GM19351 (cell line): ENCODE data around the gene DHRS3.

Source experiments
- ATAC-seq: cut with Tn5 transposase; IDR thresholded peaks from one replicate; pipeline ENCODE4 v1.9.1; 2021; ENCODE audit warnings: mild to moderate bottlenecking, moderate library complexity; ENCODE audit not compliant: unreplicated experiment

DHRS3 gene

DNA sequence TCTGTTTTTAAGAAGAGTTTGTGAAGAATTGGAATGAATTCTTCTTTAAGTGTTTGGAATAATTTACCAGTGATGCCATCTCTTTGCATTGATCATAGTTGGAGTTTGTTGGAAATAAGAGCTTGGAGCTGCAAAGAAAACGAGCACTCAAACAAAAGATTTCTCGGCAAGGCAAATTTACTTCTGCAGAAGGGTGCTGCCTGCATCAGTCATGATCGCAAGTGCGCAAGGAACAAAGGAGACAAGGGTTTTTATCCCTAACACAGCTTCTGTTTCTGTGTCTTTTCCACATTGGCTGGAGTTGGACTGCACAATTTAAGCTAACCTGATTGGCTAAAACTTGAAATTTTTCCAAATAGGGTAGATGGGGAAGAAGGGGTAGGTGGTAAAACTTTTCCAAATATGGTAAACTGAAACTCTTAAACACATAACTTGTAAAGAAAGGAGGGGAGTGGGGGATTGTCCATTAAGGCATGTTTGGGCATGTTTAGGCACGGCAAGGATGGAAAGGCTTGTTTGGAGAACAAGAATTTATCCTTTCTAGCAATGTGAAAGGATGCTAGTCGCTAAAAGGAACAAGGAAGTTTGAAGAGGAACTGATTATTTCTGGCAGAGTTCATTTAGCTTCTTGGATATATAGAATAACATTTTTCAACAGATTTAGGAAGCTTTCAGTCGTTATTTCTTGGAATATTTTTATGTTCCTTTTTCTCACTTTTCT is 22.4 kb upstream of the DHRS3 start:
- no peak for ATAC-seq

DNA sequence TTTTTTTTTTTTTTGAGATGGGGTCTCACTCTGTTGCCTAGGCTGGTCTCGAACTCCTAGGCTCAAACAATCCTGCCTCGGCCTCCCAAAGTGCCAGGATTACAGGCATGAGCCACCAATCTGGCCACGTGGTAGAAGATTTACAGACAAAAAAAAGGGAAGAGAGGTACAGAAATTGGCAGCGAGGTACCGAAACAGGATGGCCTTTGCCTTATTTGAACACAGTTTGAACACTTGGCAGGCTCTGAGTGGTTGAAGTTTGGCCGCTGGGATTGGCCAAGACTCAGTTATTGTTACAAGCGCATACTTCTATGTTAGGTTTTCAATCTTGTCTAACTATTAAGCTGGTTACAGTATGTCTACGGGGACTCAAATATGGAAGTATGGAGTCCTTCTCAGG is 19.7 kb upstream of the DHRS3 start:
- ATAC-seq = no peak

DNA sequence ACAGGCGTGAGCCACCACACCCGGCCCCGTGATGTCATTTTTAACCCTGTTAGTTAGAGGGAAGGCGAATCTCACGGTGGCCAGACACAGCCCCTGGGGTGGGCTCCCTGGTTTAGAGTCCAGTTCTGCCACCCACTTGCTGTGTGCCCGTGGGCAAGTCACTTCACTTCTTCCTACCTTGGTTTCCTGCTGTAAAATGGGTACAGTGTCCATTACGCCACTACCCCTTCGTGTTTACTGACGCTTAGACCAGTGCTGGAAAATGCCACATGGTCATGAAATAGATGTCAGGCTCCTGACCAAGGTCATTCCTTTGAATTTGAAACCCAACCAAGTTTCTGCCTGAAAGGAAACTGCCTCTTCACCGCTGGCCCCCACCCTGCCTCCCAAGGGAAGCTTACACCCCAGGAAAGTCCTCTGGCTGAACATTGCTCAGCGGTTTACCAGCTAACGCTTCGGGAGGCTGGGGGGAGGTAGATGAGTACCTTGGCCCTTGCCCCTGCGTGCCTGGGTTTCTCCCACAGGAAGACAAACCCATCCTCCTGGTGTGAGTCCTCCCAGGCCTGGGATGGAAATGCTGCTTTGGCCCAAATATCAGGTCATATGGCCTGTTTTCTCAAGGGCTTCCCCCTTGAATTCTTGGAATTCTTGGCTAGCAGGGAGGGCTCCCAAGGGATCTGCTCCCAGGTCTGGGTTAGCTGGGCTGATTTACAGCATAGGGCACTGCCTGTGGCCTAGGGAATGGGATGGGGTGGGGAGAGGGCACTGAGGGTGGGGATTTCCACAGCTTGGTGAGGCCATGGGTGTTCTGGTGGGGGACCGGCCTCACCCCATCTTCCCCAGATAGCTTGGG is 18.3 kb upstream of the DHRS3 start:
- no peak for ATAC-seq

DNA sequence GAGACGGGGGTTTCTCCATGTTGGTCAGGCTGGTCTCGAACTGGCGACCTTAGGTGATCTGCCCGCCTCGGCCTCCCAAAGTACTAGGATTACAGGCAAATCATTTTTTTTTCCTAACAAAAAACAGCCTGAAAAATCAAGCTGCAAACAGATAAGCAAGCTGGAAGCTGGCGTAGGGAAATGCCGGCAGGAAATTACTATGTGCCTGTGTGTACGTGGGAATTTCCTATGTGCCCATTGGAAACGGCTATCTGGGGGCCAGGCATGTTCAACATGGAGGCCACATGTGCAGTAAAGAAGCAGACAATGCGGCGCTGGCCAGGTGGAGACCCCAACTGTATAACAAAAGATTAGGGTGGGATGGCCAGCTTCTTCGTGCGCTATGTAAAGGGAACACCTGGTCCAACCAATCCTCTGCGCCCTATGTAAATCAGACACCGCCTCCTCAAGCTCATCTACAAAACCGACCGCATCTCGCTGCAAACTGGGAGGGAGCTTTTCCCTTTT is 16.7 kb upstream of the DHRS3 start:
- ATAC-seq = no peak

DNA sequence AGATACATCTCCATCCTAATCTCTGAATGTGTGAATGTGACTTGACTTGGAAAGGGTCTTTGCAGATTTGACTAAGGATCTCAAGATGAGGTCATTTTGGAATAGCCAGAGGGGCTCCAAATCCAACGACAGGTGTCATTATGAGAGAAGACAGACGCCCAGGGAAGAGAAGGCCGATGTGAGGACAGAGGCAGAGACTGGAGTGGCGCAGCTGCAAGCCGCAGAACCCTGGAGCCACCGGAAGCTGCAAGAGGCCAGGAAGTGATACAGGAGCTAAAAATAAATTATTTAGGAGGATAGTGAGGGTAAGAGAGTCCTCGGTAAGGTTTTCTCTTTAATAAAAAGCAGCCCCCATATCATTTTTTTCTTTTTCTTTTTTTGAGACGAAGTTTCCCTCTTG is 16.1 kb upstream of the DHRS3 start:
- no peak for ATAC-seq

DNA sequence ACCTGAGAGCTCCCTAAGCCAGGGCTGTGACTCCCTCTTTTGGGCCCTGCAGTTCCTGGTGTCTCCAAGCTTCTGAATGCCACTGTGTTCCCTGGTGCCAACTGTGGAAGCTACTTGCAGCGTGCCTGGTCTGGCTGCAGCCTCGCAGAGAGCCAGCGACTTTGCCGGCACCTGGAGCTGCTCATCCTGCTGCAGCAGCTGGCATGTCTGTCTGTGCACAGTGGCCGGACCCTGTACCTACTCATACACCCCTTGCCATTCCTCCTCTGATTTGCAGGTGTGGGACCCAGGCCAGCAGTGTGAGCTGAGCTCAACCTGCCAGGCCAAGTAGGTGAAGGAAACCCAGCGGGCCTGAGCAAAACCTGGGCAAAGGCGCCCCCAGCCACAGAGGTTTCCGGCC is 13.6 kb upstream of the DHRS3 start:
- ATAC-seq = no peak

DNA sequence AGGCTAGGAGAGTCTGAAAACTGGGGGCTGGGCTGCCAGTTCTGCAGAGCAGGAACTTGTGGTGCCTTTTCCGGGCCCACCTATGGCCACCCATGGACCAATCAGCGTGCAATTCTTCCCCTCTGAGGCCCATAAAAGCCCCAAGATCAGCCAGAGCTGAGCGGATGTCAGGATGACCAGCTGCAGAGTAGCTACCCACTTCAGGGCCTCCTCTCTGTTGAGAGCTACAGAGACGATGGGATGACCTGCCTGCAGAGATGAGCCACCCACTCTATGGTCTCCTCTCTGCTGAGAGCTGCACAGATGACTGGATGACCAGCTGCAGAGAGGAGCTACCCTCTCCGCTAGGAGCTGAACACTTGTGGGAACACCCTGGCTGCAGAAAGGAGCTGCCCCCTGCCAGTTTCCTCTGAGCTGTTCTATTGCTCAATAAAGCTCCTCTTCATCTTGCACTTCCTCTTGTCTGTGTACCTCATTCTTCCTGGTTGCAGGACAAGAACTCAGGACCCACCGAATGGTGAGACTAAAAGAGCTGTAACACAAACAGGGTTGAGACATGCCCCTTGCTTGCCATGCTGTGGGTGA is 13.0 kb upstream of the DHRS3 start:
- no peak for ATAC-seq

DNA sequence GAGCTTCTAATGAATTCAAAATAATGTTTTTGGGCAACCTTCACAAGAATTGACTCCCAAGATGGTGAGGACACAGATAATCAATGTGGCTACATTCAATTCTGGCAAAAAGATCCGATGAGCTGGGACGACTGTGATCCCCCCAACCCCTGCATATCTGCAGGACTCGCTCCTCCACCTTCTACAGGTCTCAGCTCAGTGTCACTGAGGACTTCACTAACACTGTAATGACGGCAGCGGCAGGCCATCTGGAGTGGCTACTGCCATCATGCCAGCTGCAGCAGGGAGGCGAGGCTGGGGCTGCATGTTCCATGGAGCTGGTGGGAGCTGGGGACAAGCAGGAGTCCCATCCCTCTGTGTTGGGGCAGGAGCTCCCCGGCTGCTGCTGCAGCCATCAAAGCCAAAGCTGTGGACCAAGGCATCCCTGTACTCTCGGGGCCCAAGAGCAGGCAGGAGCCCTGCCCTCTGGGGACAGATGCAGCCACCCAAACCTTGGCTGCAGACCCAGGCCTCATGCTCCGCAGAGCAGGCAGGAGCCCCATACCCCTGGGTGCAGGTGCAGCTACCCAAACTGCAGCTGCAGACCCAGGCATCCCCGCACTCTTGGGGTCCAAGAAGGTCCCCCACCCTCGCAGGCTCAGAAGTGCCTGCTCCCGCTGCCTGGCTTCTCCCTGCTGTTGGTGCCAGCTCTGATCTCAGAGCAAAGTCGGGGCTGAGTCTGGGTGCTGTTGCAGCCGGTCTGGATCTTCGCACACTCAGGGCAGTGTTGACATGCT is 12.2 kb upstream of the DHRS3 start:
- ATAC-seq = no peak

DNA sequence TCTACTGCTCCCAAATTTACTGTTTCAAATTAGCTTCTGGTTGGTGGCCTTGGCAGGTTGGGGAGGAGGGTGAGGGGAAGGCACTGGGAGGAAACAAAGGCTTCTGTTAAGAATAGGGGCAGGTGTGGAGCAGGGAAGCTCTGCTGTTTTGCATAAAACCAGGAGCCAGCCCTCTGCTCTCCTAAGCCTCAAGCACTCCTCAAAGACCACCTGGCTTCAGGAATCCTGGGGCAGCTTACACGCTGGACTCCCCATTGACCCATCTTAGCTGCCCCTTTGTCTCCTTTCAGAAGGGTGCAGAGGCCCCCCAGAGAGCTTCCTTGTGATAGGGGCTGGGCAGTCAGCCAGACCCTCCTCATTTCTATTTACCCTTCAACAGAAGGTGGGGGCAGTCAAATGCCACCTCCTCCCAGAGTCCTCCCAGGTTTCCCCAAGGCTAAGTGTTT is 11.5 kb upstream of the DHRS3 start:
- no peak for ATAC-seq

DNA sequence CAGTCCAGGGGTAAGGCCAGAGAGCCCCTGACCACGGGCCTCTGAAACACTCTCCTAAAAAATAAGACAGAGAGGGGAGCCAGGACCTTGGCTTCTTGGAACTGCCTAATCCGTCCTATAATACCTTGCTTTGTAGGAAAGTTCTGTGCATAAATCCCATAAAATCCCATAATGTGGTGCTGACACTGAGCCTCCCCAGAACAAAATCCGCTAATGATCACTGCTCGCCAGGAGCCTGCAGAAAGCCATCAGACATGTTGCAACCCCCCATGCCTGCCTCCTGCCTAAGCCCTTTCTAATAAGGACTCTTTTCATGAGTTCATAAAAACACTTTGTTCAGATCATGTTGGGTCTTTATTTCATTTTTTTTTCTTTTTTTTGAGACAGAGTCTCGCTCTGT is 9.3 kb upstream of the DHRS3 start:
- ATAC-seq = no peak

DNA sequence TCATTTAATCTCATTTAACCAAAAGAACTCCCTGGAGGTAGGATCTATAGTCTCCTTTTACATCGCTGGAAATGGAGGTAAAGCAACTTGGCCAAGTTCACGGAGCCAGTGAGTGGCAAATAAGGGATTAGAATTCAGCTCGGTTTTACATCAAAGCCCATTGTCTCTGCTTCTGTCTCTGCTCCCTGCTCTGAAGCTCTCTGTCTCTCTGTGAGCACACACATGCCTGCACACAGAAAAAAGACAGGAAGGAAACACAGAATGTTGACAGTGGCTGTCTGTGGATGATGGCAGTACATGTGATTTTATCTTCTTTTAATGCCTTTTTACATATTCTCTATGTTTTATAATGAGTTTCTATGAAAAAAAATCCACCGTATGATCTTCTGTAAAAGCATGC is 8.9 kb upstream of the DHRS3 start:
- ATAC-seq = no peak

DNA sequence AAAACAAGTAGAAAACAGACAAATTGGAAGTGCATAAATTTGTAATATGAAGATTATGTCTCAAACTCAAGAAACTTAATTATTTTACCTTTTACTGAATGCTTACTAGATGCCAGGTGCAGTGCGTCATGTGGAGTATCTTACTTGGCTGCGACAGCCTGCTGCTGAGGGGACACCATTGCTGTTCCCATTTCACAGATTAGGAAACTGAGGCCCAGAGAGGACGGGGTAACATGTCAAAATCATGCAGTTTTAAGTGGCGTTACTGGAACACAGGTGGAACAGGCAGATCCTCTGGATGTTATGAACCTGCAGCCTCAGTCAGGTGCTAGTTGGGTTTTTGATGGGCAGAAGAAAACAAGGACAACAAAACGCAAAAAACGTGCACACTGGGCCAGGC is 7.3 kb upstream of the DHRS3 start:
- ATAC-seq = no peak

DNA sequence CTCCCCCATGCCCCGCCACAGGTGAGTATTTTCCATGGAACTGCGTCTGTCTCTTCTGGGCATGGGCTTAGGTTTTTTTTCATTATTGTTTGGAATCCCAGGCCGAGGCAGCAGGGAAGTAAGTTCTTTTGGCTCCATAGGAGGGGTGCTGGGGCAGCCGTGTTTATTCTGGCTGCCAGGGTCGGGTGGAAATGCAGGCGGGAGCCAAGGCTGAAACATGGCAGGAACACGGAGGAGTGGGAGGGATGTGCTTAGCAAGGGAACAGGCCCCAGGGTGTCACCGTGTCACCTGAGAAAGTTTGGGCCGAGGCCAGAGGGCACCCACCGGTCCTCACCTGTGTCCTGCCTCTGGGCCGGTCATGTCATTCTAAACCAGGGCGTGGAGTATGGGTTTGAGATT is 4.5 kb upstream of the DHRS3 start:
- ATAC-seq = no peak

DNA sequence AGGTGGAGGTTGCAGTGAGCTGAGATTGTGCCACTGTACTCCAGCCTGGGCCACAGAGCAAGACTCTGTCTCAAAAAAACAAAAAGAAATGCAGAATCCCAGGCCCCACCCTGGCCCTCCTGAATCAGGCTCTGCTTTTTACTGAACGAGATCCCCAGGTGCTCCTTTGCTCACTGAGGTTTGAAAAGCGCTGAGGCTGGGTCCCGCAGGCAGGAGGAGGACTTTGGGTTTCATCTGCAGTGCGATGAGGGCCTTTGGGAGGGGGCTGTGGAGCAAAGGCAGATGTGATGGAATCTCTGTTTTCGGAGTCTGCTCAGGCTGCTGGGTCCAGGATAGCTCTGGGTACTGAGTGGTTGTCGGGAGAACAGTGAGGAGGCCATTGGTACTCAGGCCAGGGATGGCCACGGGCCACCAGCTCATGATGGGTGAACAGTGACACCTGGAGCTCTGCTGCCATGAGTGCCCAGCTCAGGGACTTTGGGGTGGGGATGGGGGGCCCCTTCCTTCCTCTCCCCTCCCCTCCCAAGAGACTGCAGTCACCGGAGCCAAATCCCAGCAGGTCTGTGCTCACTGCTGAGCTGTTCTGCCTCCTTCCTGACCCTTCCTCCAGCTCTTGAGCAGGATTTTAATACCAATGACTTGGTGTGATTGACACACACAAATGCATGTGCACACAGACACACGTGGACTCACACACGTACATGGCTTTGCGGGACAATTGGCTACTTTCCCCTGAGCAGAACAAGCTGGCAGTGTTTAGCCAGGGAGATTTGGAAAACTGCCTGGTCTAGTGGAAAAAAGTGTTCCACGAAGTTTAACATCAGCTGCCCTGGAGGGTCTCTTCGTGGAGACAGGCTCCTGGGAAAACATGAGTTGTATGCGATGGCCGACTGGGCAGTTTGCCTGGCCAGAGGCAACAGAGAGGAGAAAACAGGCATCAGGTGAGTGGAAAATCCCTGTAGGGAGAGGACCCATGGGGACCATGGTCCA is 3.6 kb upstream of the DHRS3 start:
- ATAC-seq = no peak

DNA sequence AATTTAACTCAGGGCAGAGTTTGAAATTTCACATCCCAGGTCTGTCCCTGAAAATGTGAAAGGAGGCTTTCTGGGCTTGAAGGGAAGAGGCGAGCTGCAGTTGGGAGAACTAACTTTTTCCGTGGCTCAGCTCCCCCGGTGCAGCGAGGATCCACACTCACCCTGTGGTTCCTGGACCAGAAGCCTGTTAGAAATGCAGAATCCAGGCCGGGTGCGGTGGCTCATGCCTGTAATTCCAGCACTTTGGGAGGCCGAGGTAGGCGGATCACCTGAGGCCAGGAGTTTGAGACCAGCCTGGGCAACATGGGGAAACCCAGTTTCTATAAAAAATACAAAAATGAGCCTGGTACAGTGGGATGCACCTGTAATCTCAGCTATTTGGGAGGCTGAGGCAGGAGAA is 2.9 kb upstream of the DHRS3 start:
- no peak for ATAC-seq

DNA sequence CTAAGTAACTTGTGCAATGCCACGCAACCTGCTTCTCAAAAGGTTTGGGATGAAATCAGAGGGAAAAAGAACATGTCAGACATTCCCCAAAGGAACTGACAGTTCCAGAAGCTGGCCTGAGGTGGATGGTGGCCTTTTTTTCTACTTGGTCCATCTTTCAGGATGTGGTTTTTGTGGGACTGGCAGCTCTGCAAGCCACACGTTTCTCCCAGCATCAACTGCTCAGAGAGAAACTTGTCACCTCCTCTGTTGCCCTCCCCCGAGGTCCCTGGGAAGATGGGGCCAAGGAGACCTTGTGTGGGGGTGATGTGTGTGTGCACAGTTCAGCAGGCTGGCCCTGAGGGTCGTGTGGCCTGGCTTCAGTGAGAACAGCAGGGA is 2.5 kb upstream of the DHRS3 start:
- ATAC-seq = no peak

DNA sequence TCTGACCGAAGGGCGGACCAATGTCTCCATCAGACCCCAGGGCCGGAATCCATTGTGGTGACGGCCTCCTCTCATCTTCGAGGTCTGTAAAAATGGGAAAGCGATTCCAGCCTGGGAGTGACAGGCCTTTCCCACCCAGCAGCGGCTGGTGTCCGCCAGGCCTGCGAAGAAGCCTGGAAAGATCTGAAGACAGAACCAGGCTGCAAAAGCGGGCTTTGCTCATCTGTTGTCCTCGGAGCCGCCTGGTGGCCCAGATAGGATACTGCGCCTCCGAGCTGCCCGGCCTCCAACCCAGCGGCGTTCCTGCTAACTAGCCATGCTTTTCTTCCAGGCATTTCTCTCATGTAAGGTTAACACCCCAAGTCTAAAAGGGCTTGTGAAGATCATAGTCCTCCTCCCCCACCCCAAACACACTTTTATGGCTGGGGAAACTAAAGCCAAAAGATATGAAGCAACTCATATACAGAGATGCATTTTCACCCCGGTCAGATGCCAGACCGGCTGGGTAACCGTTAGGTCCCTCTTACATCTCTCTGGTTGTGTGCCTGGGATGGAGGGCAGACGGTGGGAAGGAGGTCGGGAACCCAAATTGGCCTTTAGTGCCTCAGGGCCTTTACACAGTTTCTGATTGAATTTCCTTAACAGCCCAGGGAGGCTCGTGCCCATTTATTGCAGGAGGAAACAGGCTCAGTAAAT is 1.9 kb upstream of the DHRS3 start:
- ATAC-seq = peak; percentile 47

DNA sequence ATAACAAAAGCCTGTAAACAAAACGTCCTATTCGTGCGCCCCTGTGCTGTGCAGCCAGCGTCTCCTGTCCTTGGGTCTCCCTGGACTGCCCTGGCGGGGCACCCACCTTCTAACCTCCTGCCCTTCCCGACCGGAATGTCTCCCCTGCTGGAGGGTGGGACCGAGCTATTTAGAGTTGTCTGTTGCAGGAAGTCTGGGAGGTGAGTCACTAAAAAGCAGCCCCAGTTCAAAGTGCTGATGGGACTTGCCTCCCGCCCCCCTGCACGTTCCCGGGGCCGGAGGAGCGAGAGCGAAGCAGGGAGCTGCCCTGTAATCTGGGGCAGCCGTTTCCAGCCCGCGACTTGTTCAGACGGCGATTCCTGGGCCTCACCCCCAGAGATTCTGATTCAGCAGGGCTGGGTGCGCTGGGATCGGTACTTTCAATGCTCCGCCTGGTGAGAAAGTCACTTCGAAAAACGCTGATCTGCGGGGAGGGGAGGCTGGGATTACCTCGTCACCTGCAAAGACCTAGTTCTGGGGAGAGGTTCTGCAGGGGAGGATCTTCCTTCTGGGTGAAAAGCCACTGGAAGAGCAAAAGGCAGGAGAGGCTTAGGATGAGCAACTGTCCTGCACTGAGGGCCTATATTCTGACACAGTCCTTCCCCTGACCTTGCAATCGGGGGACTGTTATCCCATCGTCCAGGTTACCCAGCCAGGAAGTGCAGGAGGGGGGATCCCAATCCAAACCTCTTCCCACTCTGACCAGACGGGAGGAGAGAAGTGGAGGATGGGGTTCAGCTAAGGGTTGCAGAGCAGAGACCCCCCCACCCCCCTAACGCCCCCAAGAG is 1.2 kb upstream of the DHRS3 start:
- ATAC-seq = no peak

DNA sequence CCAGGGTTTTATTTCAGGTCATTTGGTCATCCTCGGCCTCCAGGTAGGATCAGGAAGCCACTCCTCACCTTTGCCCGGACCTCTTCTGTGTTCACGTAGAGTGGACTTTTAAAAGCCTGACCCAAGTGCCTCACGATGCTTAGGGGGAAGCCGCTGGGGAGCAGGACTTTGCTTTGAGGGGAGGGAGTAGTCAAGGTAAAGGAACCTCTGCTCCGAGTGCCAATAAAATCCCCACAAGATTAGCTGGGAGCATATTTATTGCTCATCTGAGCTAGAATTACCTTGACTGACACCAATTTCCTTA is 603 bp upstream of the DHRS3 start:
- no peak for ATAC-seq
